Fibroblast of the aortic adventitia (primary cell): ENCODE results near the gene MRTFA. TPM values are rescaled to one million over a fixed set of nuclear protein-coding genes. Genes with fewer than 3 reads are reported as not detected.

Source experiments
- DNase-seq: peaks from one replicate; pipeline ENCODE4 v3.0.0-alpha.2; 2010; ENCODE audit warnings: low read depth
- H3K4me3 ChIP-seq: 2 replicates; pipeline ENCODE4 v1.5.1; 2011; ENCODE audit warnings: low read depth, mild to moderate bottlenecking, control low read depth, low read length, moderate library complexity
- total RNA-seq: library from RNA; depleted of rRNA; stranded (reverse); fragments of >200 nt; gene quantifications from 2 replicates; pipeline ENCODE4 v1.2.3, GENCODE V29; 2012; ENCODE audit warnings: low replicate concordance
- TF ChIP-seq, protein P1 (sequence below): IDR thresholded peaks from 2 replicates; pipeline ENCODE4 v1.5.1; 2011; ENCODE audit warnings: mild to moderate bottlenecking, low read length, control low read depth, inconsistent platforms; ENCODE audit not compliant: insufficient read depth

Gene MRTFA
- total RNA-seq, 1 donor = 25.8 TPM

- H3K4me3 ChIP-seq = no peak overlapping the region
- TF ChIP-seq, protein P1, sequence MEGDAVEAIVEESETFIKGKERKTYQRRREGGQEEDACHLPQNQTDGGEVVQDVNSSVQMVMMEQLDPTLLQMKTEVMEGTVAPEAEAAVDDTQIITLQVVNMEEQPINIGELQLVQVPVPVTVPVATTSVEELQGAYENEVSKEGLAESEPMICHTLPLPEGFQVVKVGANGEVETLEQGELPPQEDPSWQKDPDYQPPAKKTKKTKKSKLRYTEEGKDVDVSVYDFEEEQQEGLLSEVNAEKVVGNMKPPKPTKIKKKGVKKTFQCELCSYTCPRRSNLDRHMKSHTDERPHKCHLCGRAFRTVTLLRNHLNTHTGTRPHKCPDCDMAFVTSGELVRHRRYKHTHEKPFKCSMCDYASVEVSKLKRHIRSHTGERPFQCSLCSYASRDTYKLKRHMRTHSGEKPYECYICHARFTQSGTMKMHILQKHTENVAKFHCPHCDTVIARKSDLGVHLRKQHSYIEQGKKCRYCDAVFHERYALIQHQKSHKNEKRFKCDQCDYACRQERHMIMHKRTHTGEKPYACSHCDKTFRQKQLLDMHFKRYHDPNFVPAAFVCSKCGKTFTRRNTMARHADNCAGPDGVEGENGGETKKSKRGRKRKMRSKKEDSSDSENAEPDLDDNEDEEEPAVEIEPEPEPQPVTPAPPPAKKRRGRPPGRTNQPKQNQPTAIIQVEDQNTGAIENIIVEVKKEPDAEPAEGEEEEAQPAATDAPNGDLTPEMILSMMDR = no peak
- DNase-seq = no peak
These were observed 233.4 kb downstream of the MRTFA start for GRCh38 chr22:40403141-40403540.

- DNase-seq = no peak
- no peak overlapping the region for H3K4me3 ChIP-seq
- TF ChIP-seq, protein P1 = no peak
These were observed 234.5 kb downstream of the MRTFA start for GRCh38 chr22:40401981-40402406.

DNA sequence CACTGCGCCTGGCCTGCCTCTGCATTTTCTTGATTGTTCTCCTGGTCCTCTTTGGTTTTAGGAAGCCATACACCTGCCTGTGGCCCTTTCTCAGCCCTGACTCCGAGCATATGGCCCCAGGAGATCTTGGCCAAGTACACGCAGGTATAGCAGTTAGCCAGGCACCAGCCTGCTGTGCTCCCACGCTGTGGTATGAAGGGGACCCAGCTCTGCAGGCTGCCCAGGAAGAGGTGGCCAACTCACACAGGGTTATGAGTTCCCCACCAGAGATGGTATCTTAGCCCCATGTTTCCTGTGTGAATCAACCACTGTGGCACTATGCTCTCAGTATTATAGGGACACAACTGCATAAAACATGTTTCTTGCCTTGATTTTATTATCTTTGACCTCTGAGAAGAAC, 235.0 kb downstream of the MRTFA start:
- TF ChIP-seq, protein P1 = no peak
- DNase-seq = no peak
- H3K4me3 ChIP-seq = no peak overlapping the region

DNA sequence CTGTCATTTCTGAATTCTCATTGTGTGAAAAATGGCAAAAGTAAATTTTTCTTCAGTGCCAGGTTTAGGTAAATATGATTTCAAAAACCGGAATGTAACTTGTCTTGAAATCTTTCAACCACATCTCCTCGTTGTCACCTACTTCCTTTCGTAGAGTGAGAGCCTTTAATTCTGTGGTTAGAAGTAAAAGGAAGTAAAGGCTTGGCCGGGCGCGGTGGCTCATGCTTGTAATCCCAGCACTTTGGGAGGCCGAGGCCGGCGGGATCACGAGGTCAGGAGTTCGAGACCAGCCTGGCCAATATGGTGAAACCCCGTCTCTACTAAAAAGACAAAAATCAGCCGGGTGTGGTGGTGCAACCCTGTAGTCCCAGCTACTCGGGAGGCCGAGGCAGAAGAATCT, 236.4 kb downstream of the MRTFA start:
- DNase-seq = no peak
- TF ChIP-seq, protein P1 = no peak
- no peak overlapping the region for H3K4me3 ChIP-seq

DNA sequence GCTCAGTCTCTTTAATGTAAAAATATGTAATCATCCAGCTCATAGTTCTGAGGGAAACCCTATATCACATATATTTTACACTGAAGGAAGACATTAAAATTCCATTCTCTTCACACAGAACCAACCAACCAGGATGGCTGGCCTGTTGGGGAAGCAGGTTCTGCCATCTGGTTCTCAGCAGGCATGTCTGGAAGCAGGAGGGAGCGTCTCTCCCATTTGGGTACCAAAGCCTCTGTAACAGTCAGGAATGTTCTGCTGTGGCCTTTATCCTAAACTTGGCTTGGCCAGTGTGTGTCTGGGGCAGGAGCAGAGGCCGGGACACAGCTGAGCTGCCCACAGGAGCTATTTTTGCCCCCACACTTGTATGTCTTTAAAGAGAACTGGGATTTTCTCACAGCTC, 236.9 kb downstream of the MRTFA start:
- DNase-seq = no peak
- H3K4me3 ChIP-seq = no peak overlapping the region
- TF ChIP-seq, protein P1 = no peak

GRCh38 chr22:40397396-40397795, 239.1 kb downstream of the MRTFA start:
- TF ChIP-seq, protein P1 = no peak
- DNase-seq = no peak

GRCh38 chr22:40396882-40397281, 239.6 kb downstream of the MRTFA start:
- peak; percentile 58 for DNase-seq
- TF ChIP-seq, protein P1 = no peak
- no peak overlapping the region for H3K4me3 ChIP-seq

More at GRCh38 chr22:40397396-40397795, 239.1 kb downstream of the MRTFA start:
- H3K4me3 ChIP-seq = no peak overlapping the region
